Measurements from ENCODE around the gene EYS. TPM values are rescaled to one million over a fixed set of nuclear protein-coding genes. Genes with fewer than 3 reads are reported as not detected.
A peak's percentile ranks its signal among the peaks of the same experiment; 100 is the strongest.

EYS gene
- total and polyA plus RNA-seq, 2 of the 13 experiments (the other 11 are each of a cell fraction or from before 2014, with no cell fraction given) = 0.04 to 0.07 TPM

GRCh38 chr6:63975699-63976098 lies 1731.3 kb downstream of the EYS start:
- DNase-seq (ENCODE audit: low spot score) (peak; percentile 13), ATAC-seq (peak; percentile 29; the same call in 2 of the 3 replicates), FAIRE-seq (no peak)
- in situ Hi-C loops (cut with HindIII; ENCODE audit: extremely low pct_ligation_motif_present, low pct_unique_long_range_greater_than_20kb) (no loop called here), intact Hi-C loops (cut with micrococcal nuclease; ENCODE audit: unreplicated experiment) (no loop called here)
- Histone ChIP-seq H3K27ac (ENCODE audit: extremely low read length, insufficient read depth, low read length) (no peak overlapping the region), H3K9ac (ENCODE audit: insufficient read depth, low read depth, low read length) (no peak overlapping the region), H3K79me2 (ENCODE audit: insufficient read depth, low read length) (no peaks in the 10 kb centered on the region), H3K4me2 (ENCODE audit: low read depth, low read length) (no peak overlapping the region), H3K36me3 (replicated peaks in 1 of 2; ENCODE audit: control insufficient read depth in 1 of 2, insufficient read depth in 2 of 2, low read length in 2 of 2) (no peaks in the 10 kb centered on the region), H3K4me1 (ENCODE audit: insufficient read depth, low read length) (no peaks in the 10 kb centered on the region), H3K4me3 (replicated peaks in 1 of 3; ENCODE audit: insufficient read depth in 1 of 3, low read depth in 2 of 3, low read length in 3 of 3) (no peak overlapping the region), H4K20me1 (ENCODE audit: insufficient read depth, low read length) (no peaks in the 10 kb centered on the region), H3K9me3 (ENCODE audit: low read length) (no peaks in the 10 kb centered on the region), H3K27me3 (ENCODE audit: control insufficient read depth in 1 of 2, insufficient read depth in 2 of 2, low read length in 2 of 2) (no peaks in the 10 kb centered on the region), H2AFZ (ENCODE audit: low read length) (no peak overlapping the region)
- WGBS (ENCODE audit: low lambda C conversion rate) = 0% methylated on average over 1 of the region's 1 CpG
- no TSS peak for BruUV-seq (replicated peaks)
- ChIA-PET CTCF (ENCODE audit: low intra/inter-chr PET ratio, low total read pairs) (no interaction called here), POLR2A (no interaction called here)
- TF ChIP-seq FOSL1 (CRISPR knock-in tag; IDR thresholded peaks at IDR 0.05; ENCODE audit: borderline replicate concordance) = no peak
- TF ChIP-seq DNMT3B (CRISPR knock-in tag; conservative IDR thresholded peaks at IDR 0.05) = no peak
- no peak for TF ChIP-seq NFKB2 (CRISPR knock-in tag; IDR thresholded peaks at IDR 0.05; ENCODE audit: borderline replicate concordance)
- TF ChIP-seq BCL3 (CRISPR knock-in tag; IDR thresholded peaks at IDR 0.05) = no peak
- no peak for TF ChIP-seq ZHX1 (CRISPR knock-in tag; IDR thresholded peaks at IDR 0.05; ENCODE audit: low read depth)
- TF ChIP-seq, protein P1, sequence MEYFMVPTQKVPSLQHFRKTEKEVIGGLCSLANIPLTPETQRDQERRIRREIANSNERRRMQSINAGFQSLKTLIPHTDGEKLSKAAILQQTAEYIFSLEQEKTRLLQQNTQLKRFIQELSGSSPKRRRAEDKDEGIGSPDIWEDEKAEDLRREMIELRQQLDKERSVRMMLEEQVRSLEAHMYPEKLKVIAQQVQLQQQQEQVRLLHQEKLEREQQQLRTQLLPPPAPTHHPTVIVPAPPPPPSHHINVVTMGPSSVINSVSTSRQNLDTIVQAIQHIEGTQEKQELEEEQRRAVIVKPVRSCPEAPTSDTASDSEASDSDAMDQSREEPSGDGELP (IDR thresholded peaks at IDR 0.05; ENCODE audit: borderline replicate concordance, low read depth) = no peak
- TF ChIP-seq, protein P2, sequence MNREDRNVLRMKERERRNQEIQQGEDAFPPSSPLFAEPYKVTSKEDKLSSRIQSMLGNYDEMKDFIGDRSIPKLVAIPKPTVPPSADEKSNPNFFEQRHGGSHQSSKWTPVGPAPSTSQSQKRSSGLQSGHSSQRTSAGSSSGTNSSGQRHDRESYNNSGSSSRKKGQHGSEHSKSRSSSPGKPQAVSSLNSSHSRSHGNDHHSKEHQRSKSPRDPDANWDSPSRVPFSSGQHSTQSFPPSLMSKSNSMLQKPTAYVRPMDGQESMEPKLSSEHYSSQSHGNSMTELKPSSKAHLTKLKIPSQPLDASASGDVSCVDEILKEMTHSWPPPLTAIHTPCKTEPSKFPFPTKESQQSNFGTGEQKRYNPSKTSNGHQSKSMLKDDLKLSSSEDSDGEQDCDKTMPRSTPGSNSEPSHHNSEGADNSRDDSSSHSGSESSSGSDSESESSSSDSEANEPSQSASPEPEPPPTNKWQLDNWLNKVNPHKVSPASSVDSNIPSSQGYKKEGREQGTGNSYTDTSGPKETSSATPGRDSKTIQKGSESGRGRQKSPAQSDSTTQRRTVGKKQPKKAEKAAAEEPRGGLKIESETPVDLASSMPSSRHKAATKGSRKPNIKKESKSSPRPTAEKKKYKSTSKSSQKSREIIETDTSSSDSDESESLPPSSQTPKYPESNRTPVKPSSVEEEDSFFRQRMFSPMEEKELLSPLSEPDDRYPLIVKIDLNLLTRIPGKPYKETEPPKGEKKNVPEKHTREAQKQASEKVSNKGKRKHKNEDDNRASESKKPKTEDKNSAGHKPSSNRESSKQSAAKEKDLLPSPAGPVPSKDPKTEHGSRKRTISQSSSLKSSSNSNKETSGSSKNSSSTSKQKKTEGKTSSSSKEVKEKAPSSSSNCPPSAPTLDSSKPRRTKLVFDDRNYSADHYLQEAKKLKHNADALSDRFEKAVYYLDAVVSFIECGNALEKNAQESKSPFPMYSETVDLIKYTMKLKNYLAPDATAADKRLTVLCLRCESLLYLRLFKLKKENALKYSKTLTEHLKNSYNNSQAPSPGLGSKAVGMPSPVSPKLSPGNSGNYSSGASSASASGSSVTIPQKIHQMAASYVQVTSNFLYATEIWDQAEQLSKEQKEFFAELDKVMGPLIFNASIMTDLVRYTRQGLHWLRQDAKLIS (CRISPR knock-in tag; IDR thresholded peaks at IDR 0.05) = no peak
- TF ChIP-seq KAT2B (IDR thresholded peaks at IDR 0.05; ENCODE audit: borderline replicate concordance, low read depth, low read length) = no peak
- no peak for TF ChIP-seq ZNF720 (CRISPR knock-in tag; IDR thresholded peaks at IDR 0.05)
- TF ChIP-seq MED1 (CRISPR knock-in tag; IDR thresholded peaks at IDR 0.05) = no peak
- TF ChIP-seq ZNF891 (CRISPR knock-in tag; IDR thresholded peaks at IDR 0.05) = no peak

Data from HepG2 (cell line).